Mucosa of descending colon (tissue), 3 donors: ENCODE data around the gene STK32C. TPM values are rescaled to one million over a fixed set of nuclear protein-coding genes. Genes with fewer than 3 reads are reported as not detected.

ENCODE experiments used
- ATAC-seq: fragments of 200-7000 bp; cut with Tn5 transposase; one replicate; pipeline ENCODE4 v1.9.1; 2020; ENCODE audit warnings: mild to moderate bottlenecking, moderate library complexity
- DNase-seq, 3 donors: peaks; one replicate each; pipeline ENCODE4 v3.0.0-alpha.2; 2020
- H3K36me3 ChIP-seq: fragments of 200-600 bp; one replicate; pipeline ENCODE4 v1.8.0; 2021; ENCODE audit warnings: low read depth, mild to moderate bottlenecking
- H3K4me1 ChIP-seq: fragments of 200-600 bp; one replicate; pipeline ENCODE4 v1.8.0; 2021; ENCODE audit warnings: low read depth, mild to moderate bottlenecking
- H3K4me3 ChIP-seq: fragments of 200-600 bp; one replicate; pipeline ENCODE4 v1.8.0; 2021; ENCODE audit warnings: mild to moderate bottlenecking
- H3K9me3 ChIP-seq: fragments of 200-600 bp; one replicate; pipeline ENCODE4 v1.8.0; 2021; ENCODE audit warnings: mild to moderate bottlenecking
- CTCF ChIP-seq: fragments of 200-600 bp; IDR thresholded peaks from one replicate; pipeline ENCODE4 v1.8.0; 2022; ENCODE audit warnings: antibody characterized with exemption, mild to moderate bottlenecking
- intact Hi-C, 2 donors: fragments of 100-400 bp; cut with DNase I in 1 of 2; cut with micrococcal nuclease in 1 of 2; formaldehyde crosslinking; loops; one replicate each; pipeline versions ENCODE4 v1.11.0 to v1.11.1; 2022; cut with DNase I, micrococcal nuclease
- total RNA-seq, 3 donors: library from RNA; stranded (reverse); fragmentation: NEBNext Ultra II Directional in 2 of 3; extraction: Animal tissue kit (Norgen Biotek cat#: 25700) in 2 of 3; gene quantifications; one replicate each; pipeline versions ENCODE4 v1.2.1 to v1.2.4, GENCODE V29; 2021 to 2023
- donor health status: DM: no; HTN: no; CAD: no; lungs with moderate emphysema.
- donor health status: DM: no; HTN: no; CAD: no.
- donor health status: DM: no; HTN: yes; CAD: no.

STK32C gene
- total RNA-seq, 3 donors from 2014 or later = 4.5 to 11.5 (median 11.1) TPM

- no peaks in the 10 kb centered on the region for H3K36me3 ChIP-seq
- no peak for TF ChIP-seq CTCF
- ATAC-seq = no peak
- peak in 1 of 3 donors; percentile 9 for DNase-seq
- H3K4me1 ChIP-seq = peaks cover 13% of the 10 kb centered on the region
- H3K4me3 ChIP-seq = no peak overlapping the region
- intact Hi-C loops = no loop called here
- no peaks in the 10 kb centered on the region for H3K9me3 ChIP-seq
Measured at GRCh38 chr10:132304756-132305509, 2.8 kb downstream of the STK32C start.

- no peaks in the 10 kb centered on the region for H3K36me3 ChIP-seq
- TF ChIP-seq CTCF = no peak
- no peak for ATAC-seq
- intact Hi-C loops = no loop called here
- no peak overlapping the region for H3K4me3 ChIP-seq
- peak in 2 of 3 donors; percentile 2 to 10 for DNase-seq
- H3K9me3 ChIP-seq = no peaks in the 10 kb centered on the region
- H3K4me1 ChIP-seq = peaks cover 8% of the 10 kb centered on the region
Measured at GRCh38 chr10:132303361-132304115, 4.2 kb downstream of the STK32C start.

GRCh38 chr10:132302421-132303310 is 5.1 kb downstream of the STK32C start:
- intact Hi-C loops = no loop called here
- Histone ChIP-seq H3K36me3 (no peaks in the 10 kb centered on the region), H3K4me3 (no peak overlapping the region), H3K4me1 (peaks cover 7% of the 10 kb centered on the region), H3K9me3 (no peaks in the 10 kb centered on the region)
- DNase-seq = peak in 2 of 3 donors; percentile 13 to 14
- TF ChIP-seq CTCF = no peak
- ATAC-seq = no peak

DNA sequence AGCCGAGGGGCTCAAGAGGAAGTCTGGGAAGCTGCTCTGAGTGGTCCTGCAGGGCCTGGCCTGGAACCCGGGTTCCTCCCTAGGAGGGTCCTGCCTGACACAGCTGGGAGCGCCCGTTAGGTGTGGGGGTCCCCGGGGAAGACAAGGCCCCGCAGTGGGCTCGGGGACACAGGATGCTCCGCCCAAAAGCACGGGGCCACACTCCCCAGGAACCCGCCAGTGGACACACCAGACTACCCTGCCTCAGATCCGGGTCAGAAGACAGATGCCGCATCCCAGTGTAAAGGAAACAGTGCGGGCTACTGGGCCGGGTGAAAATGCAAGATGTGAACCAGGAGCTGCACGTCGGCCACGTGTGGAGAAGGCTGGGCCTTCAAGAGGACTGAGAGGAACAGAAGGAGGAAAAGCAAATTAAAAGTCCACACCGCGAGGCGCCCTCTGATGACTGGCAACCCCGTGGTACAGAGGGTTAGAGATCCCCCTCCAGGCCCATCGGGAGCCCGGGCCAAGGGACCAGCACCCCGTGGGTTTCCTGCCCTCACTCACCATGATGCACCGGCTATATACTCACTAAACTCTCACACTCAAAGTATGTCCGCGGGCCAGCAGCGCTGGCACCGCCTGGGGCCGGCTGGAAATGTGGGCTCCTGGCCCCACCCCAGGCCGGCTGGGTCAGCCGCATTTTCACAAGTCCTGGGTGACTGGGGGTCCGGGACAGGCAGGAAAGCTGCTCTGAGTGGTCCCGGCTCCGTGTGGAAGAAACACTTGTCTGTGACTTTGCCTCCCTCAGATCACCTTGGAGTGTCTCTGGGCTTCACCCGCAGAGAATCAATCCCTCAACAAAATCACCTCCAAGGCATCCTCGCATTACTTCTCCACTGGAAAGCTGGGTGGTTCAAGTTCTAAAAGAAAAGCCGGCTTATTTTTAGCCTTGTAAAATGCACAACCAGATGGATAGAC is 6.1 kb downstream of the STK32C start:
- Histone ChIP-seq H3K4me1 (peaks cover under 1% of the 10 kb centered on the region), H3K4me3 (no peak overlapping the region), H3K36me3 (no peaks in the 10 kb centered on the region), H3K9me3 (no peaks in the 10 kb centered on the region)
- intact Hi-C loops = no loop called here
- ATAC-seq (no peak), DNase-seq (peak in 2 of 3 donors; percentile 7 to 27)
- TF ChIP-seq CTCF = no peak
